GM18861 (cell line): ENCODE measurements around the gene HMCN1.

Experiments
- ATAC-seq: cut with Tn5 transposase; IDR thresholded peaks from one replicate; pipeline ENCODE4 v1.9.1; 2021; ENCODE audit not compliant: unreplicated experiment

Gene HMCN1

DNA sequence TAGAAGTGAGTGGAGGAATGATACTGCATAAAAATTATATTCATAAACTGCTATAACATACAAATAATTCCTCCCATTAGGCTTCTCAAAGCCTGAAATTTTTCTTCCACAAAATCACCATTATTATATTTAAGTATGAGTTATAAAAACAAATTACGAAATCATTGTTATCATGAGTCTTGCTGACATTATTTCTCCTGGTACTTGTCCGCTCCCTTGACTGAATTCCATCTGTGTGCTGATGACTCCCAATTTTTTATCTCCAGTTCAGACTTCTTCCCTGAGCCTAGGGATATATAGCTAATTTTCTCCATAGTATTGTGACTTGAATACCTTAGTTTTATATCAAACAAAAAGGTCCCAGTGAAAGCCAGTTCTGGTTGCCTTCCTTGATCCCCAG, 268.2 kb downstream of the HMCN1 start:
- no peak for ATAC-seq

DNA sequence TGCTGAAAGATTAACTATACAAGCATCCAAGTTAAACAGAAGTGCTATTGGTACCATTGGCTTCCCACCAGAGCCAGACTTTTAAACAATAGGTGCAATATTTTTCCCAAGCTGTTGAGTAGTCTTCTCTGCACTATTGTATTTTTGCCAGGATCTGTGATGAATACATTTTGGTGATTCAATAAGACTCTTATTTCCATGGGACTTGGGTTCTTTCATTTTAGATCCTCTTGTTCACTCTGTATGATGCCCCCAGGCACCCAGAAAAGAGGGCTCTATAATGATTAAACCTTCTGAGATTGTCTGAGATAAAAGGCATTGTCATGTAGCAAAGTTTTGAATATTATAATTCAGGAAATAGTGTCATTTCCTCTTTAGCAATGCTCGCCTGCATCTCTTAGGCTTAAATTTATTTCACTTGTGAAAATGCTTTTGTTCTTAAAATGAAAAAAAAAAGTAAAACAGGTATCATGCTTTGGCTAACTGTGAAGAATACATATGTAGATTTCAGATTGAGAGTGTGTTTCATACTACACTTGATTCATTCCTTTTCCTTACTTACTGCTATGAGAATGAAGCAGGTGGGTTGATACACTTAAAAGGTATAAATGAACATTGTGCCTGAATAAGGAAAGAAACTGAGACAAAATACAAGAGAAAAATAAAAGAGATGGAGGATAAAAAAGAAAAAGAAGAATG, 275.0 kb downstream of the HMCN1 start:
- no peak for ATAC-seq

DNA sequence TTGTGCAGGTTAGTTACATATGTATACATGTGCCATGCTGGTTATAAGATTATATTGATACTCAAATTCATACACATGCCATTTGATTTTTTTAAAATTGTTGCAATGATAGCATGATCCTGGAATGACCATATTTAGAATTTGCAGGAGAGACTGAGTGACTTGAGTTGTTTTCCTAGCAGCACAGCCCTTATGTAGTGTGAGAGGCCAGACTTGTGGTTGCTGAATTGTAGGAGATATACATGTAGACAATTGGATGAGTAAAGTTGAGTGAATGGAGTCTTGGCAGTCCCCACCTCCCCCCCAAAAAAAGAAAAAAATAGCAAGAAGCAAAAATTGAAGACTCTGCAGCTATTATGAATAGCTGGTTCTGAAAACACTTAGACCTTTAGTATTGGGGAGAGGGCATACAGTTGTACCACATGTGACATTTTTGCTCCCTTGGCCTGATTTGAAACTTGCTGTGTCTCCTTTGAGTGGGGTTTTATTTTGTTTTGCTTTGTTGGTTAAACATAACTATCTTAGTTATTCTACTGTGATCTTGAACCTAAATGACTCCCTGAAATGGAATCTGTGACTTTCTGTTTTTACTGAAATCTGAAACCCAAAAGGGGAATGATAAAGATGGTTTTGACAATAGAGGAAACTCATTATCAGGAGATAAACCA, 280.3 kb downstream of the HMCN1 start:
- ATAC-seq: no peak

DNA sequence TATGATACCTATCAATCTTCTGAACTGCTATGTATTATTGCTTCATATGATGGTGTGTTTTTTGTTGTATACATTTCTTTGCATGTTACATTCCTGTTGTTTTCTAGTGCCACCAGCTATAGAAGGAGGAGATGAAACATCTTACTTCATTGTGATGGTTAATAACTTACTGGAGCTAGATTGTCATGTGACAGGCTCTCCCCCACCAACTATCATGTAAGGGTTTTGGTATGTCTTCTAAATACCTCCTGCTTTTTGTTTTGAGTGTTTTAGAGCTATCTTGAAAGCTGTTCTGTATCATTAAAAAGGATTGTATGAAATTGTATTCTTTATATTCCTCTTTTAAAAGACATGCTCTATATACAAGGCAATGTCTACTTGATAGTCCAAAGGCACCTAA, 282.7 kb downstream of the HMCN1 start:
- no peak for ATAC-seq

DNA sequence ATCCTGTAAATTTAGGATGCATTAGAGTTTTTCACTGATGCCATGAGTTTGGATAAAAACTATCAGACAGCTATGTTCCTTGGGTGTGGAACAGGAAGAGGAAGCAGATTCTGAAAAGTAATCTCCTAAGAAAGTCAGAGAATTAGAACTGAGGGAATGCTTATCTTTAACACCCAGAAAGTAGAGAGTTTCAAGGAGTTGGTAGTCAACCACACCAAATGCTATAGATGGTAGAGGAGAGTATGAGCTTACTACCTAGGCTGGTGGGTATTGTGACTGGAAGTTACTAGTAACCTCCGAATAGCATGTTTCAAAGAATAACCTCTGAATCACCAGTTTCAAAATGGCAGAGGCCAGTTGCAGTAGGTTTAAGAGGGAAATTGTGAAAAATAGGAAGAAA, 288.0 kb downstream of the HMCN1 start:
- no peak for ATAC-seq

DNA sequence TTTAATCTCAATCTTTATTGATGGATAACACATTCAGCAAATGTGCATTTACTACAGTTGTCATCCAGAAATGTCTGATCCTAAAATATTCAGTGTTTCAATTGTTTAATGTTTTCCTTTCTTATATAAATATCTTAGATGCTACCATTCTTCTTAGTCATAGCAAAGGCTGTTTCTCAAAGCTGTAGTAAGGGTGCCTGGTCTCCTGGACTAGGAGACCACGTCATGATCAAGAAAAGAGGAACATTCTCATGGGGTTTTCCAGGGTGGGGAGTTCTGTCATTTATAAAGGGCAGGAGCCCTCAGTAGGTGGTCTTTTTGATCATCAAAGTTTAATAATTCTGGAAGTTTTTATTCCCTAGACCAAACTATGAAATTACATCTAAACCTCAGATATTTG, 292.8 kb downstream of the HMCN1 start:
- ATAC-seq: no peak

DNA sequence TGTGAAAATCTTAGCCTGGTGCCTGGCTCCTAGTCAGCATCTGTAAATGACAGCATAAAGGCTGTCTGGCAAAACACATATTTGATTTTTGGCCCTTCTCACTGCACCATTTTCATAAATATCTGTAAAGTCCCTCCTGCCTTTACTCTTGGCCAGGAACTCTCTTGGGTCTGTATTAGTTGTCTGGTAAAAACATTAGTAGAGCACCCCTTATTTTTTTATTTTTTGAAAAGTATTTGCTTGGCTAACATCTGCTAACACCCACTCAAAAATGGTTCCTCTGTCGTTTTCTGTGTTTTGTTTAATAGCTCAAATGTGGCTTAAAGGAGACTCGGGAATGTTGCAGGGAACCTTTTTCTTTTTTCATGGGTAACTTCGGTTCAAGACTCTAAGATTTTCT, 293.4 kb downstream of the HMCN1 start:
- no peak for ATAC-seq

DNA sequence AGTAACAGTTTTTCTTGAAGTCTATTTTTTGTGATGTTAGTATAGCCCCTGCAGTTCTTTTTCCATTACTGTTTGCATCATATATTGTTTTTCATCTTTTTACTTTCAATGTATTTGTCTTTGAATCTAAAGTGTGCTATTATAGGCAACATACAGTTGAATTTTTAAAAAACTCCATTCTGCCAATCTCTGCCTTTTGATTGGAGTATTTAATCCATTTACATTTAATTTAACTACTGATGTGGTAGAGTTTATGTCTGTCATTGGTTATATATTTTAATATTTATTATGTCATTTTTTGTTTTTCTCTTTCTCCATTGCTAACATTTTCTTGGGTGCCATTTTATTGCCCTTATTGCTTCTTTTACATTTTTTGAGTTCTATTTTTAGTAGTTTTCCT, 296.3 kb downstream of the HMCN1 start:
- no peak for ATAC-seq

DNA sequence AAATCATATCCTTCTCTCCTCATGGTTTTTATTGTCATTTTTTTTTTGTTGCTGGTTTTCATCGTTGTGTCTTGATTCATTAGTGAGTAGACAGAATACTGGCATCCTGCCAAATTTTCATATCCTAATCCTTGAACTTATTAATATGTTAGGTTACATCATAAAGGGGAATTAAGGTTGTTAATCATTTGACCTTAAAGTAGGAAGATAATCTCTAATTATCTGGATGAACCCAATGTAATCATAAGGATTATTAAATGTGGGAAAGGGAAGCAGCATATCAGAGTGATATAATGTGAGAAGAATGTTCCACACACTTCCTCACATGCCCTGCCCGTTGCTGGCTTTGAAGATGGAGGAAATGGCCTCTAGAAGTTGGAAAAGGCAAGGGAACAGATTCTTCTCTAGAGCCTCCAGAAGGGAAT, 299.7 kb downstream of the HMCN1 start:
- no peak for ATAC-seq

DNA sequence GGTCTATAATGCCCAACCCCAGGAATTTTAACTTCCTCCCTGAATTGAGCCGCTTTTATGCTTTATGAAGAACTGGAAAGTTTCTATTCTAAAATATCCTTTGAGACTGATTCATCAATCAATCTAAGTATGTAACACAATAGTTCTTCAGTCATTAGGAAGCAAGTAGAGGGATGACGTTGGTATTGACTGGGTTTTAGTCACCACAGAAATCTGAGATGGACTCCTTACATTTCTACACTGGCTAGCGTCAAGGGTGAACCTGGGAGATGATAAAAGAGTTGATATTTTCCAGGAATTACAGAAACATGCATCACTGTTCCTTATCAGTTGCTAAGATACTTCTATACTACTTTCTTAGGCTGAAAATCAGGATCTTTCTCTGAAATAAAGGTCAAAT, 308.0 kb downstream of the HMCN1 start:
- ATAC-seq: no peak

DNA sequence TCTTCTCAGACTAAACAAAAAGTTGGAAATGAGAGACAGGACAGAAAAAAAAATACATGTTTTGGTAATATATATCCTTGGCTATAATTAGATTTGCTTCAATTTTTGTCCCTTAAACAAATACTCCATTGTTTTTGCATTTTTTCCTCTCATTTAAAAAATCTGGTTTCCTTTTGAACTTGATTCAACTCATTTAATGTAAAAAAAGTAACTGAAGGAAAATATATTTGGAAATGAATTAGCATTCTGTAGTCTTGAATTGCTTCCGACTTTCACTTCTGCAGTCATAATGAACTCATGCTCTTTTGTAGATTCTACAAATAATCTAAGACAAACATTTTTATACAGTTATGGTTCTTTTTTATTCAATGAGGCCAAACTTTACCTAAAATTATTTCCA, 309.1 kb downstream of the HMCN1 start:
- ATAC-seq: no peak

DNA sequence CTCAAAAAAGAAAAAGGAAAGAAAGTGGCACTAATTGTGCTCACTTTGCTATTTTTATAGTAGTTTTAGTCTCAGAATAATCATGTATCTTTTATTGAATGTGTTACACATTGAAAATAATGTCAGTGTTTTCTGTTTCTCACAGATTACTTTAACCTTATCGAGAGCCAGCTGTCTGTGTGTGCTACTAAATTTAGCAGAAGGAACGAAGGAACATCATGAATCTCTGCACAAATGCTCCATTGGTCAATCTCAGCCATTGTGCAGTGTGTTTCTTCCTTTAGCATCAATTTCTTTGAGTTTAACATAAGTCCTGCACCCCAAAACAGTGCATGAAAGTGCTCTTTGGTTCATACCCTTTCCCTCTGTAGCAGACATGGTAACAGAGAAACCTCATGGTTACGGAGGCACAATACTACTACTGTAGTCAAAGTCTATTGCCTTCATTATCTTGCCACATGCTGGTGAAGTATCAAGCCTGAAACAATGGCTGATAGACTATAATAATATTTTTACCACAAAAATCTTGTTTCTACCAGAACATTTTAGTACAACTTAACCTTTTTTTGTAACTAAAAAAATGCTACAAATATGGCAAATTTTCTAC, 310.0 kb downstream of the HMCN1 start:
- ATAC-seq: no peak

DNA sequence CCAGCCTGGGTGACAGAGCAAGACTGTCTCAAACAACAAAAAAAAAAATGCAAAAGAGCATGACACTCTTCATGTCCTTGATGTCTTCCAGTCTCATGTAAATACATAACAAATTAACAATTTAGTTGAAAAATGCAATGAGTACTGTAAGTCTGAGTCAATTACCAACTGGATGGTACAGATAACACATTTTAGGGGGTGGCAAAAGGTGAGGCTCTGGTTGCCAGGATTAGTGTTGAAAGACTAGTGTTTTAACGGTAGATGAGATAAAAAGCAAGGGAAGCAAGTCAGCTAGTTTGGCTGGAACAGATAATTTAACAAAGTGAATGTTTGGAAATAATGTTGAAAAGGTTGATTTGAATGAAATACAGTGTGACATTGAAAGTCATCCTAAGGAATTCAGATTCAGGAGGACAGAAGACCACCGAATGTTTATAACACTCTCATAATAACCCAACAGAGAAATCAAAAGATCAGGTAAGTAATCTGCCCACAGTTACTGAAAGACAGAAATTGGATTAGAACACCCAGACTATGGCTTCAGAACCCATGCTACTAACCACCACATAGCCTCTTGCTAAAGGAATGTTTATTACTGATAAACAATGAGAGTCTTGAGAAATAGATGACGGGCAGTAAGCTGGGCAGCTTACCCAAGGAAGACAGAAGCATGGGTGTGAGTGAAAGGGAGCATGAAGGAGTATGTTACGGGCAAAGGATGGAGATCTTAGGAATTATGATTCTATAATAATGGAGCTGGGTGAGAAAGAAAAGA, 312.4 kb downstream of the HMCN1 start:
- ATAC-seq: no peak

DNA sequence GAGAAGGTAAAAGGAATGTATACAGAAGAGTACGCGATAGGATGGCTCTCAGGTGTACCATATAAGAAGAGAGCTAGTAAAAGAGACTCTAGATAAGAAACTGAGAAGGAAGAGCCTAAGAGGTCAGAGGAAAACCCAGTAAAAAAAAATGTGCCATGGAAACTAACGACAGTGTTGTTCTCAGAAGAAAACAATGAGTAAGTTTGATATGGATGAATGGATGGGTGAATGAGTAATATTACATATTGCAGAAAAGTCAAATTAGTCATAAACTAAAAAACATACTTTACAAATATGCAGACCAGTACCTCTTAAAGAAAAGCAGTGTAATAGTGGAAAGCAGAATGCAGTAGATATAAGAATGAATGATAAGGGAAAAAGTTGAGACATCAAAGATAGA, 316.2 kb downstream of the HMCN1 start:
- ATAC-seq: no peak

DNA sequence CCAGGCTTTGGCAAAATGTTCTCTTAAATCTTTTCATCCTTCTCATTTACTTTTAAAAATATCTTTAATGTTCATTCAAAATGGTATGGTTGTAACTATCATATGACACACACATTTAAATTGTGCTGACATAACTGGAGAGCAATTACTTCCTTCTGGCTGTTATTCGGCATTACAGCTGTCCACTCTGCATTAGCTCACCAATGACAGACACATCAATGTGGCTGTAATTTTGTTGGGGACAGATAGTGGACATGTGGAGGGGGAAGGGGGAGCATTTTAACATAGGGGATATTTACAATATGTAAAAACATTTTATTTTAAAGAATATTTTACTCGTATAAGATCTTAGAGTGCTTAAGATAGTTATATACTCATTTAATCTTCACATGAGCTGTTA, 319.8 kb downstream of the HMCN1 start:
- no peak for ATAC-seq

DNA sequence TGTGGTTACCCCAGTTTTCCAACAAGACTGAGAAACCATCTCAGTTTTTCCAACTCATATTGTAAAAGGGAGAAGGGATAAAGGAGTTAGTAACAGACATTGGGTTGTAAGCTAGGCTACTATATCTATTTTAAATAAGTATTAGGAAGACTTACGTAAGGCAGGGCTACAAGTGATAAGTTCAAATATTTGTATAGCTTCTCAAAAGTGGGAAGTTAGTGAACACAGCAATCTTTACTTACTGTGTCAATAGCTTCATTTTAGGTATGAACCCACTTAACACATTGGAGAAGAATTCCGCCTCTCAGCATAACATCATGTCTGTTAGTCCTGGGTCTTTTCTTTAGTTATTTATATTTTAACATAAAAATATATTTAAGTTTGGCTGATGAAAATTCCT, 320.7 kb downstream of the HMCN1 start:
- no peak for ATAC-seq

DNA sequence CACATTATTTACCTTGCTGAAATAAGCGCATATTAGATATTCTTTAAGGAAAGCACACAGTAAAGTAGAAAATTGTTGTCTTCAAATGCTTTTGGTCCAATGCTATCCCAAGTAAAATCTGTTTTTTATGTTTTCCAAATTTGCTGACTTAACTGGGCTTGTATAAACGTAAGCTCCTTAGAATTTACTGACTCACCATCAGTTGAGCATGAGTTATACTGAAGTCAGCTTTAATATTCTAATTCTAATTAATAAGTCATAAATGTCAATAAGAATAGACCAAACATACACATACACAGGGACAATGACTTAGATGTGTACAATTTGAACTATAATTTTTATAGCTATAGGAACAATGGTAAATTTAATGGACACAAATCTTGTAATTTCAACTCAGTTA, 321.7 kb downstream of the HMCN1 start:
- ATAC-seq: no peak

DNA sequence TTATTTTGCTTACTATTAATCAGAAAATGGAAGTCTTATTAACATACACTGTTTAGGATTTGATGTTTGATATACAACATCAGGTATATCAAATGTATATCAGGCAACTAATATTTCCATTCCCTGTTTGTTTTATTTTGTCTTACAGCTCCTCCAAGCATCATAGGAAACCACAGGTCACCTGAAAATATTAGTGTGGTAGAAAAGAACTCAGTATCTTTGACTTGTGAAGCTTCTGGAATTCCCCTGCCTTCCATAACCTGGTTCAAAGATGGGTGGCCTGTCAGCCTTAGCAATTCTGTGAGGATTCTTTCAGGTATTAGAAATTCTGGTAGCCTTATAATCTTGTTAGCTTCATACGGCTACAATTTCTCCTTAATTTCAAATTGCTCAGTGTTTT, 322.9 kb downstream of the HMCN1 start:
- ATAC-seq: no peak

DNA sequence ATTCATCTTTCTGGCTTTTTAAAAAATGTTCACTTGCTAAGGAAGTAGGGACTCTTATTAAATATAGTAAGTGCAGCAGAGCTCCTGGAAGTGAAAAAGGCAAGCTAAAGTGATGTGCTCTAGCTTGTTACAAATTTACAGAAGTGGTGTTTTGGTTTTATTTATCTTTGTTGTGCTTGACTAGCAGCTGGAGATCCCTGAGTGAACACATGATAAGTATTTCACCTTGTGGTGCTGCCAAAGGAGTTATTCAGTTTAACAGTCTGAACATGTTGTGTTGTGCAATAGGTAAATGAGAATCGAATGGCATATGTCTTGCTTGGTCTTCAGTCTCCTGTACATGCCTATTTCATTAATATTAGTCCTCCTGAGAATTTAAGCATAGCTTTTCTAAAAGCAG, 325.1 kb downstream of the HMCN1 start:
- ATAC-seq: peak; percentile 37

DNA sequence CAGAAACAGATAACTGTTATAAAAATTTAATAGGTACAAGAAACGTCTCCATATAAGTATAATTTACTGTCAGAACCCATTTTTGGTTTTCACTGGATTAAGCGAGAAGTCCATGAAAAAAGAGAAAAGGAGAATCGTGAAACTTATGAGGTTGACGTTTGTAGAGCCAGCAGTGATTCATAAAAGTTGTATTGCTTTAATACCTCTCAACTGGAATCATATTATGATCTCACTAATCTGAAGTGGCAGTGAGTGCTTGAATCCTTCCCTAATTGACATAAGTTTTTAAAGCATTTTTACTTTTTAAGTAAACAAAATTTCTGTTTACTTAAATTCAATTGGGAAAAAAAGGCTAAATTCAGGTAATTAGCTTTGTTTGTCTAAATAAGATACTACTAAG, 325.6 kb downstream of the HMCN1 start:
- ATAC-seq: no peak

DNA sequence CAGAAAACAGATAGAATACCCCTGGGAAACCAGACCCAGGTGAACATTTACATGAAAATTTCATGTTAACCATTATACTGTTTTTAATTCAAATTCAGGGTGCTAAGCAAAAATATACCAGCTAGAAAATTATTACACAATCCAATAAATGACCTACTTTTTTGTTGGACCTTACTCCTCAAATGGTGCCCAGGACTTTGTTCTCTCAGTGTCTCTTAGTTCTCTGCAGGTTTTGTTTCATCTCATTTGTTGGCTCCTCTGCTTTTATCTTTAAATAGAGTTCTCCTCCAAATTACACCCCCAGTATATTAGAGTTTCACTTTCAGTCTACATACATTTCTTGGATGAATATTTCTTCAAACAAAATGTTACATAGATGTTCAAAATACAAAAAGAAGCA, 326.0 kb downstream of the HMCN1 start:
- no peak for ATAC-seq
